H1 (cell line): ENCODE measurements around the gene CELA2A. TPM values are rescaled to one million over a fixed set of nuclear protein-coding genes. Genes with fewer than 3 reads are reported as not detected.

Experiments
- CTCF ChIA-PET: fragments of 300-600 bp; sonication (Branson Sonifier 250); formaldehyde crosslinking; loops from one replicate; lab custom pipeline; 2021; ENCODE audit not compliant: partially characterized antibody; lab: Charles Lee
- POLR2A ChIA-PET: fragments of 300-600 bp; sonication (Branson Sonifier 250); formaldehyde crosslinking; loops from one replicate; lab custom pipeline; 2021; ENCODE audit warnings: inconsistent platforms; ENCODE audit not compliant: partially characterized antibody; lab: Charles Lee
- DNase-seq, 2 experiments: peaks; one replicate each; pipeline versions ENCODE4 v3.0.0 to v3.0.0-alpha.2; 2010 to 2022; ENCODE audit warnings: low spot score in 2 of 2, low read depth in 1 of 2, mixed read lengths in 1 of 2
- FAIRE-seq: peaks from 2 replicates; lab custom pipeline; 2011; peaks lifted over from hg19 to GRCh38; lab: Jason Lieb, UNC
- H2AFZ ChIP-seq: 2 replicates; pipeline ENCODE4 v1.8.1; 2012; ENCODE audit warnings: low read length, inconsistent platforms
- H2AK5ac ChIP-seq: 2 replicates; pipeline ENCODE4 v1.6.1; 2013; ENCODE audit warnings: low read depth, low read length
- H2BK120ac ChIP-seq: replicated peaks from 2 replicates; pipeline ENCODE3; 2013; ENCODE audit warnings: low read depth, low read length, inconsistent platforms
- H2BK12ac ChIP-seq: 2 replicates; pipeline ENCODE4 v1.6.1; 2013; ENCODE audit warnings: low read depth, low read length
- H2BK15ac ChIP-seq: 2 replicates; pipeline ENCODE4 v1.6.1; 2013; ENCODE audit warnings: low read length
- H2BK20ac ChIP-seq: 2 replicates; pipeline ENCODE4 v1.6.1; 2013; ENCODE audit warnings: low read length
- H2BK5ac ChIP-seq: 2 replicates; pipeline ENCODE4 v1.6.1; 2013; ENCODE audit warnings: low read depth, low read length
- H3K14ac ChIP-seq: 2 replicates; pipeline ENCODE4 v1.6.1; 2013; ENCODE audit warnings: inconsistent platforms; ENCODE audit not compliant: insufficient read length
- H3K18ac ChIP-seq: 2 replicates; pipeline ENCODE4 v1.6.1; 2013; ENCODE audit warnings: low read length; ENCODE audit errors: extremely low read depth
- H3K23ac ChIP-seq: 2 replicates; pipeline ENCODE4 v1.6.1; 2013; ENCODE audit warnings: inconsistent platforms; ENCODE audit not compliant: insufficient read length
- H3K23me2 ChIP-seq: 2 replicates; pipeline ENCODE4 v1.6.1; 2013; ENCODE audit warnings: low read depth, low read length
- H3K27ac ChIP-seq: 2 replicates; pipeline ENCODE4 v1.6.1; 2011; ENCODE audit warnings: low read depth, low read length, inconsistent platforms
- H3K27me3 ChIP-seq, 4 experiments: replicated peaks in 1 of 4; 1 replicate in 1 of 4; 2 replicates in 3 of 4; pipeline versions ENCODE4 v1.6.1 to v1.8.1; 2011 to 2013; ENCODE audit warnings: low read length in 3 of 4, mild to moderate bottlenecking in 3 of 4, inconsistent platforms in 2 of 4, mixed read lengths in 2 of 4, moderate library complexity in 1 of 4; ENCODE audit not compliant: control insufficient read depth in 3 of 4, insufficient read depth in 3 of 4; ENCODE audit errors: extremely low read depth in 1 of 4
- H3K36me3 ChIP-seq, 4 experiments: 2 replicates each; pipeline versions ENCODE4 v1.6.1 to v1.8.1; 2011 to 2013; ENCODE audit warnings: mild to moderate bottlenecking in 4 of 4, low read length in 3 of 4, moderate library complexity in 2 of 4, control low read depth in 1 of 4, inconsistent platforms in 1 of 4; ENCODE audit not compliant: insufficient read depth in 4 of 4, control insufficient read depth in 2 of 4
- H3K4ac ChIP-seq: replicated peaks from 2 replicates; pipeline ENCODE3; 2013; ENCODE audit warnings: low read length, low read depth, mixed read lengths, inconsistent platforms; ENCODE audit not compliant: insufficient read length
- H3K4me1 ChIP-seq, 4 experiments: replicated peaks in 1 of 4; 1 replicate in 1 of 4; 2 replicates in 3 of 4; pipeline versions ENCODE4 v1.6.1 to v1.8.1; 2011 to 2013; ENCODE audit warnings: low read length in 3 of 4, inconsistent platforms in 2 of 4, mixed read lengths in 1 of 4; ENCODE audit not compliant: insufficient read depth in 4 of 4, control insufficient read depth in 3 of 4
- H3K4me2 ChIP-seq, 2 experiments: 2 replicates each; pipeline versions ENCODE4 v1.6.1 to v1.8.1; 2011 to 2013; ENCODE audit warnings: low read depth in 2 of 2, low read length in 2 of 2, control low read depth in 1 of 2, inconsistent platforms in 1 of 2, mild to moderate bottlenecking in 1 of 2; ENCODE audit not compliant: insufficient read depth in 1 of 2
- H3K4me3 ChIP-seq, 4 experiments: fragments of 200-600, 300-600 bp in 1 of 4; sonication (generic), shearing (Covaris generic), sonication (Bioruptor Twin) in 1 of 4; 2 replicates each; pipeline versions ENCODE4 v1.5.1 to v1.8.1; 2011 to 2016; ENCODE audit warnings: low read length in 4 of 4, low read depth in 3 of 4, control low read depth in 2 of 4, inconsistent platforms in 2 of 4, mild to moderate bottlenecking in 2 of 4, mixed read lengths in 1 of 4, moderate library complexity in 1 of 4; ENCODE audit not compliant: insufficient read depth in 2 of 4; ENCODE audit errors: extremely low read depth in 1 of 4
- H3K56ac ChIP-seq: replicated peaks from 2 replicates; pipeline ENCODE3; 2013; ENCODE audit warnings: low read depth, mild to moderate bottlenecking, mixed read lengths, low read length, inconsistent platforms; ENCODE audit not compliant: insufficient read length
- H3K79me1 ChIP-seq: 2 replicates; pipeline ENCODE4 v1.6.1; 2013; ENCODE audit warnings: low read depth, low read length, control low read depth
- H3K79me2 ChIP-seq, 2 experiments: 2 replicates each; pipeline versions ENCODE4 v1.6.1 to v1.8.1; 2012 to 2013; ENCODE audit warnings: low read length in 2 of 2, mild to moderate bottlenecking in 2 of 2, inconsistent platforms in 1 of 2; ENCODE audit not compliant: insufficient read depth in 2 of 2, control insufficient read depth in 1 of 2
- H3K9ac ChIP-seq, 4 experiments: replicated peaks in 1 of 4; 1 replicate in 1 of 4; 2 replicates in 3 of 4; pipeline versions ENCODE4 v1.6.1 to v1.8.1; 2011 to 2013; ENCODE audit warnings: low read depth in 3 of 4, low read length in 3 of 4, control low read depth in 2 of 4, mild to moderate bottlenecking in 2 of 4, moderate library complexity in 2 of 4, inconsistent platforms in 1 of 4; ENCODE audit errors: extremely low read depth in 1 of 4
- H3K9me3 ChIP-seq, 2 experiments: 2 replicates each; pipeline versions ENCODE4 v1.6.1 to v1.8.1; 2012 to 2013; ENCODE audit warnings: mild to moderate bottlenecking in 2 of 2, moderate library complexity in 2 of 2, control low read depth in 1 of 2, inconsistent platforms in 1 of 2, low read depth in 1 of 2, low read length in 1 of 2, mixed read lengths in 1 of 2; ENCODE audit not compliant: insufficient read depth in 2 of 2
- H4K20me1 ChIP-seq, 2 experiments: replicated peaks in 1 of 2; 2 replicates each; pipeline versions ENCODE3 to v1.8.1; 2011 to 2013; ENCODE audit warnings: inconsistent platforms in 2 of 2, low read length in 2 of 2, mild to moderate bottlenecking in 1 of 2; ENCODE audit not compliant: insufficient read depth in 2 of 2, control insufficient read depth in 1 of 2
- H4K5ac ChIP-seq: 2 replicates; pipeline ENCODE4 v1.6.1; 2013; ENCODE audit warnings: low read length, low read depth, mixed read lengths, inconsistent platforms; ENCODE audit not compliant: insufficient read length
- H4K8ac ChIP-seq: 2 replicates; pipeline ENCODE4 v1.8.0; 2013; ENCODE audit warnings: mild to moderate bottlenecking, moderate library complexity, low read length, inconsistent platforms; ENCODE audit not compliant: insufficient read depth; ENCODE audit errors: extremely low read depth
- H4K91ac ChIP-seq: replicated peaks from 2 replicates; pipeline ENCODE3; 2013; ENCODE audit warnings: low read length, mixed read lengths, inconsistent platforms; ENCODE audit not compliant: insufficient read length
- ATF2 ChIP-seq: IDR thresholded peaks from 2 replicates; pipeline ENCODE4 v1.6.1; 2012; ENCODE audit warnings: low read length, inconsistent platforms
- KDM4A ChIP-seq: IDR thresholded peaks from one replicate; pipeline ENCODE4 v1.7.1; 2012; ENCODE audit warnings: low read depth, mild to moderate bottlenecking, moderate library complexity, low read length, inconsistent platforms; ENCODE audit not compliant: severe bottlenecking
- MAX ChIP-seq: IDR thresholded peaks from 2 replicates; pipeline ENCODE4 v1.6.1; 2012; ENCODE audit warnings: inconsistent platforms
- RXRA ChIP-seq: IDR thresholded peaks from 2 replicates; pipeline ENCODE4 v1.6.1; 2011; ENCODE audit warnings: low read depth, mild to moderate bottlenecking, low read length, moderate library complexity; ENCODE audit not compliant: insufficient read depth
- SP4 ChIP-seq: IDR thresholded peaks from 2 replicates; pipeline ENCODE4 v1.6.1; 2012; ENCODE audit warnings: low read length, inconsistent platforms
- TCF12 ChIP-seq: IDR thresholded peaks from 2 replicates; pipeline ENCODE4 v1.6.1; 2011; ENCODE audit warnings: low read depth, mild to moderate bottlenecking, low read length
- WGBS, 2 experiments: shearing (Covaris generic) in 1 of 2; methylation state at CpG; one replicate each; pipeline versions ENCODE4 v1.1.6 to v1.1.7; 2013 to 2015; ENCODE audit warnings: low lambda C conversion rate in 2 of 2, mixed read lengths in 2 of 2, inconsistent platforms in 1 of 2, low coverage in 1 of 2, missing lambda C conversion rate in 1 of 2; ENCODE audit not compliant: insufficient replicate concordance in 2 of 2, insufficient coverage in 1 of 2, insufficient read length in 1 of 2; ENCODE audit errors: extremely low coverage in 1 of 2, missing lambda C conversion rate in 1 of 2; 5-methylcytosine and 5-hydroxymethylcytosine counted together
- polyA plus RNA-seq, 7 experiments: library from polyadenylated mRNA; depleted of rRNA in 3 of 7; stranded (reverse) in 5 of 7; unstranded in 2 of 7; fragments of >200 nt in 5 of 7; fragments of 200-250 nt in 2 of 7; gene quantifications; 1 replicate in 5 of 7; 2 replicates in 1 of 7; 4 replicates in 1 of 7; pipeline versions ENCODE4 v1.2.1 to v1.2.3, GENCODE V29; 2011 to 2013; ENCODE audit warnings: missing spikeins in 2 of 7, mixed read lengths in 2 of 7
- total RNA-seq: library from RNA; stranded (reverse); fragmentation: NEBNext Ultra II Directional; extraction: Animal tissue kit (Norgen Biotek cat#: 25700); gene quantifications from 2 replicates; pipeline ENCODE4 v1.2.1, GENCODE V29; 2021

The CELA2A gene
- total and polyA plus RNA-seq, 2 of the 8 experiments (the other 6 are each of a cell fraction or from before 2014, with no cell fraction given), result not detected

GRCh38 chr1:15413563-15414444 lies 42.7 kb upstream of the CELA2A start:
- DNase-seq (no peak), FAIRE-seq (no peak)
- Histone ChIP-seq H4K91ac (no peak overlapping the region), H3K56ac (no peak overlapping the region), H3K4ac (no peak overlapping the region), H3K4me1 (peaks cover 0 to 25% (median 4%) of the 10 kb centered on the region in 4 experiments; a peak in 6 of 7 replicates), H3K79me2 (no peaks in the 10 kb centered on the region), H3K4me3 (no peak overlapping the region), H2BK12ac (no peak overlapping the region), H3K79me1 (no peaks in the 10 kb centered on the region; the same call in 1 of the 2 replicates), H3K27ac (no peak overlapping the region), H3K27me3 (peaks cover 0 to 16% (median 14%) of the 10 kb centered on the region in 4 experiments; a peak in 6 of 7 replicates)
- POLR2A ChIA-PET, result interaction anchor here (1.7 kb wide), 1 partner anchor 8 kb away, joined by 4 read pairs; no protein-coding TSS in a partner anchor
- TF ChIP-seq TCF12 (no peak), SP4 (no peak), ATF2 (no peak), MAX (no peak), KDM4A (no peak), RXRA (no peak)
- TF ChIP-seq, all 59 proteins: peak for 0
- Histone ChIP-seq H2BK15ac (no peak overlapping the region), H4K5ac (no peak overlapping the region), H3K36me3 (no peaks in the 10 kb centered on the region), H3K14ac (no peak overlapping the region), H3K23me2 (peaks cover 8% of the 10 kb centered on the region), H2AK5ac (0 out of 2 replicates have a peak overlapping the region, but pooled peaks have one; percentile 24), H3K4me2 (no peak overlapping the region), H3K18ac (no peak overlapping the region; the same call in 1 of the 2 replicates), H2BK20ac (no peak overlapping the region), H4K20me1 (peaks cover 2 to 7% of the 10 kb centered on the region in 2 experiments), H3K9me3 (no peaks in the 10 kb centered on the region), H3K23ac (no peak overlapping the region), H4K8ac (no peak overlapping the region), H2BK5ac (no peak overlapping the region), H2AFZ (no peak overlapping the region), H3K9ac (no peak overlapping the region), H2BK120ac (no peak overlapping the region)
- CTCF ChIA-PET, result interaction anchor here (0.6 to 2.2 kb wide), 9 partner anchors 9 to 1450 kb away, joined by 3 to 12 read pairs (median 4); no protein-coding TSS in a partner anchor
- 89% methylated on average over 20 of the region's 20 CpGs; no CpG with 5 or more reads in 1 of the 2 experiments for WGBS, 2 experiments
